Fibroblast of pulmonary artery (primary cell): ENCODE results near the gene KDM5A.

Experiments used
- DNase-seq: peaks from one replicate; pipeline ENCODE4 v3.0.0-alpha.2; 2010; ENCODE audit warnings: low read depth
- H3K4me3 ChIP-seq: replicated peaks from 2 replicates; pipeline ENCODE4 v1.5.1; 2011; ENCODE audit warnings: low read depth, mild to moderate bottlenecking, control low read depth, low read length, moderate library complexity
- TF ChIP-seq, protein P1 (sequence below): IDR thresholded peaks from 2 replicates; pipeline ENCODE4 v1.5.1; 2011; ENCODE audit warnings: mild to moderate bottlenecking, control low read depth, low read length, inconsistent platforms; ENCODE audit errors: missing control alignments

Gene KDM5A

GRCh38 chr12:288687-289086 is 100.4 kb downstream of the KDM5A start:
- peak; percentile 62 for DNase-seq
- H3K4me3 ChIP-seq: no peak overlapping the region
- TF ChIP-seq, protein P1, sequence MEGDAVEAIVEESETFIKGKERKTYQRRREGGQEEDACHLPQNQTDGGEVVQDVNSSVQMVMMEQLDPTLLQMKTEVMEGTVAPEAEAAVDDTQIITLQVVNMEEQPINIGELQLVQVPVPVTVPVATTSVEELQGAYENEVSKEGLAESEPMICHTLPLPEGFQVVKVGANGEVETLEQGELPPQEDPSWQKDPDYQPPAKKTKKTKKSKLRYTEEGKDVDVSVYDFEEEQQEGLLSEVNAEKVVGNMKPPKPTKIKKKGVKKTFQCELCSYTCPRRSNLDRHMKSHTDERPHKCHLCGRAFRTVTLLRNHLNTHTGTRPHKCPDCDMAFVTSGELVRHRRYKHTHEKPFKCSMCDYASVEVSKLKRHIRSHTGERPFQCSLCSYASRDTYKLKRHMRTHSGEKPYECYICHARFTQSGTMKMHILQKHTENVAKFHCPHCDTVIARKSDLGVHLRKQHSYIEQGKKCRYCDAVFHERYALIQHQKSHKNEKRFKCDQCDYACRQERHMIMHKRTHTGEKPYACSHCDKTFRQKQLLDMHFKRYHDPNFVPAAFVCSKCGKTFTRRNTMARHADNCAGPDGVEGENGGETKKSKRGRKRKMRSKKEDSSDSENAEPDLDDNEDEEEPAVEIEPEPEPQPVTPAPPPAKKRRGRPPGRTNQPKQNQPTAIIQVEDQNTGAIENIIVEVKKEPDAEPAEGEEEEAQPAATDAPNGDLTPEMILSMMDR: no peak

GRCh38 chr12:286531-287300 is 102.4 kb downstream of the KDM5A start:
- TF ChIP-seq, protein P1: no peak

GRCh38 chr12:278046-278445 is 111.1 kb downstream of the KDM5A start:
- TF ChIP-seq, protein P1: no peak
- no peak overlapping the region for H3K4me3 ChIP-seq
- DNase-seq: no peak

More at GRCh38 chr12:286531-287300, 102.4 kb downstream of the KDM5A start:
- DNase-seq: no peak
- H3K4me3 ChIP-seq: no peak overlapping the region

DNA sequence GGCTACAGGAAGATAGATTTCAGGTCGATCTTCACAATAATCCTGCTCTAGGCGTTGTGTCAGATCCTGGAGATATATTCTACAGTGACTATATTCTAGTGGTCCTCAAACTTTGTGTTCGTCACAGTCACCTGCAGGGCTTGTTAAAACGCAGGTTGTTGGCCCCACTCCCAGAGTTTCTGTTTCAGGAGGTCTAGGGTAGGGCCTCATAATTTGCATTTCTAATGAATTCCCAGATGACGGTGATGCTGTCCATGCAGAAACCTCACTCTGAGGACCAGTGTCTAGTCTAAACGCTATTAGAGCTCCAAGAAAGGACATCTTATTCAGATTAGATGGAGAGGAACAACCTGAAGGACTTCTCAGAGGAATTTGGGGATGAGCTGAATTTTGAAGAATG is 113.3 kb downstream of the KDM5A start:
- TF ChIP-seq, protein P1: no peak
- H3K4me3 ChIP-seq: no peak overlapping the region
- DNase-seq: no peak

- DNase-seq: no peak
- no peak overlapping the region for H3K4me3 ChIP-seq
- TF ChIP-seq, protein P1: no peak
Measured at GRCh38 chr12:273382-273781, 115.7 kb downstream of the KDM5A start.

GRCh38 chr12:272942-273341 is 116.2 kb downstream of the KDM5A start:
- DNase-seq: no peak
- H3K4me3 ChIP-seq: no peak overlapping the region
- TF ChIP-seq, protein P1: no peak

- H3K4me3 ChIP-seq: no peak overlapping the region
- TF ChIP-seq, protein P1: no peak
- no peak for DNase-seq
Measured at GRCh38 chr12:271161-271560, 118.0 kb downstream of the KDM5A start.
